HG03097 (cell line): ENCODE data around the gene YWHAG.
A peak's percentile ranks its signal among the peaks of the same experiment; 100 is the strongest.
"Not testable (repeated sequence)": the region's sequence is repeated elsewhere in the genome, so short reads cannot be mapped to it uniquely, and the experiment has no call there.

Experiments
- ATAC-seq: cut with Tn5 transposase; IDR thresholded peaks from one replicate; pipeline ENCODE4 v1.9.1; 2021; ENCODE audit not compliant: unreplicated experiment, low FRiP score

YWHAG gene

DNA sequence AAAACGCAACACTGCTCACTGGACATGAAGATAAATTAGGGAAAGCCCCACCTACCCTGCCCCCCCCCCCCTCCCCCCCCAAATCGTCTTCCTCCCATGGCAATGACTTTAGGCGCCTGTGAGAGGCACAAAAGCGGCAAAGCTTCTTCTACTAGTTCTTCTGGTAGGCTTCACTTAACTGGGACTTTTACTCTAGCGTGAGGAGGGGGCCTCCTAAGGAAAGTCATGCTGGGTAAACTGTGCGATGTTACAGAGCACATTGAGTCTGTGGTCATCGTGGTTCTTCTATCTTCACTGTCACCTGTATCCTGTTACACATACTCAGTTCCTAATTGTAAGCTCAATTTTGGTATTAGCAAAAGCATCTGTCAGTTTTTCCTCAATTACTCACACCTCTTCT is 31.2 kb downstream of the YWHAG start:
- ATAC-seq = no peak

DNA sequence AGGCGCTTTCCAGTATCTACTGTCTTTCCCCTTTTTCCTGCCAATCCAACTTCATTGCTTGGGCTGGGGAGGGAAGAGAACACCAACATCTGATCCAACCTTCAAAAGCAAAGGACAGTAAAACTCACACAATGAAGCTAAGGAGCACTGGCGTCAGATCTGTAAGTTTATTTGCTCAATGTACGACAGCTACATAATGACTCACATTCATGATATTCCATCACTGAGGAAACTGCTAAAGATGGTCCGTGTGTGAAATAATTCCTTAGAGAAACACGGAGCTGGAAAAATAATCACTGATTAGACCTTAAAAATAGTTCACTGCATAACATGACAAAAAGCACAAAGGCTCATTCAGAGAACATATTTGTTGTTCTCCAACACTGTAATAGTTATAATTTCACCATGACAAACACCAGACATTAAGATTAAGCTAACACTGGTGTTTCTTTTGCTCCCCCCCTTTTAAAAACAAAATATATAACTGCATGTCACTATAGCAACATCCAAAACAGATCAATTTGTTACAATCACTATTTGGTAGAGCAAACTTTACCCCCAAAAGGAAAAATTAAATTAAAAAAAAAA is 32.1 kb downstream of the YWHAG start:
- no peak for ATAC-seq

DNA sequence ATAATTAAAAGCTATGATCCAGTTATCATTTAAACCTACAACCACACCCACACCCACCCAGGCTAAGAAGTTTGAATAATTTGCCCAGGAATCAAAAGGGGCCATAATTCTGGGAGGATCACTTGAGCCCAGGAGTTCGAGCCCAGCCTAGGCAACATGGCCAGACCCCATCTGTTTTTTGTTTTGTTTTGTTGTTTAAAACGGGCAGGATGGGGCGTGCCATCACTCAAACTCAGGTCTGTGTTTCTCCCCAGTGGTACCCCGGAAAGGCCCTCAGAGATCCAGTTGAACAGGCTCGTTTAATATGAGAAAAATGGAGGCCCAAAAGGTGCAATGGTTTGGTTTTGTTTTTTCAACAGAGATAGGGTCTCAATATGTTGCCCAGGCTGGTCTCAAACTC is 33.0 kb downstream of the YWHAG start:
- no peak for ATAC-seq

DNA sequence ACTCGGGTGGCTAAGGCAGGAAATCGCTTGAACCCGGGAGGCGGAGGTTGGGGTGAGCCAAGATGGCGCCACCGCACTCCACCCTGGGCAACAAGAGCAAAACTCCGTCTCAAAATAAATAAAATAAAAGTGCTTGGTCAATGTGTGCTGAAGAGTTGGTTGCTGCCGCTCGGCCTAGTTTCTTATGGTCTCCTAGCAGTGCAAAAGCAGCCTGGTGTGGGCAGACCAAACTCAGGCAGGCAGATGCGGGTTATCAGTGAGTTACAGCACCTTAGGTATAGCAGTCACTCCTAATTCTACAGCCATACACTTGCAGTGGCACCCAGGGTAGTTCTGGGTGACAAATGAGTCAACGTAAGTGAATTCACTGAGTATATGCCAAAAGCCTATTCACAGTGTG is 33.7 kb downstream of the YWHAG start:
- ATAC-seq = no peak

DNA sequence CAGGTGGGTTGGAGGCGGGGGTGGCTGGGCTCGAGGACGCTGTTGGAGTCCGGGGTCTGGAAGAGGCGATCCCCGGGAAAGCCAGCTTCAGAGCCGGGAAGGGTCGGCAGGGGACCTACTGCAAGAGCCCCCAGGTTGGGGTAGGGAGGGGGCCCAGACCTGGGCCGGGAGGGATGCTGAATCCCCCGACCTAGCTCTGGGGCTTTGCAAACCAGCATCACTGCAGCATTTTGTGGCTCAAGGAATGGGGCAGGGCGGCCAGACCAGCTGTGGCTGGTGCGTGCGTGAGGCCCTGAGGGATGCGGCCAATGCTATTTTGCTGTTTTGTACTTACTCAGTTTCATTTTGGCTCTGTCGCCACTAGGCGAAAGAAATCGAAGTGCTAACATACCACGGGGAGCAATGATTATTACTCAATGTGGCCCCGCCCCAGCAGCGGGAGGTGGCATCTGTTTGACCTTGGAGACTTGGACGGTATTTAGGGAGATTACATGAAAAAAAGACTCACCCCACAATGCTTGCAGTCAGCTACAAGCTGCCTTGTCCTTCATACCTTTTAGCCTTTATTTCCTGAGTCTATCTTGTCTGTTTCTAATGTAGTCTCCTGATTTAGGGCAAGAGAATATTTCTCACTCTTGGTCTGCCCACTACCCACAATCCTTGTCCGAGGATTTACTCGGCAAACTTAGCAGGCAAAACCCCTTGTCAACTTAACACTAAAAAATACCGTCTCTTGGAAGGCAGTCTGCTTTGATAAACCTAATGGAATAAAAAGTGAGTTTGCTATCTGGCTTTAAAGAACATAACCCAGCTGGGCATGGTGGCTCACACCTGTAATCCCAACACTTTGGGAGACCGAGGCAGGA is 40.1 kb downstream of the YWHAG start:
- peak; percentile 40 for ATAC-seq

DNA sequence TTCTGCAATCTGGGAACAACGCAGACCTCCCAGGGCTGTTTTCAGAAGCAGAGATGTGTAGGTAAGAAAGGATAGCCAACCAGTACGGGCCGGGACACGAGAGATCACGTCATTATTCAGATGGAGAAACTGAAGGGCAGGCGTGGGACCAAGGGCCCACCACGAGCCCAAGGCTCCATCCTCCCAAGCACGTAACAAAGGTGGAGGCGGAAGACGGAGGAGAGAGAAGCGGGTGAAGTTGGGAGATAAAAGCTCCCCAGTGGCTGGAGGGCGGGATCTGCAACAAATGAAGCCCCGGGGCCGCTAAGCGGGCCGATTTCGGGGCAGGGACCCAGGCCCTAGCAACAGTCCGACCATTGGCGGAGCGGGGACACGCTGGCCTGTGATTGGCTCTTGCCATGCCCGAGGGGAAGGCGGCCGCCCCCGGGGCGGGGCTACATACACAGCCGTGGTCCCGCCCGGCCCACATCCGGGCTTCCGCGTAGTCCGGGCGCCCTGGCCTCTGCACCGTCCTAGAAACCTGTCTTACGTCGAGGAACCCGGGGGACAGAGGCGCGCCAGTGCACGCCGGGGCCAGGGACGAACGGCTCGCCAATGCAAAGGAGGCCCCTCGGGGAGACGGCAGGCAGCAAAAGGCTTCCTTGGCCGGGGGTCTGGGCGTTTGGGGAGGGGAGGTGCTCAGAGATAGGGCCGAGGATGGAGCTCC is 40.9 kb downstream of the YWHAG start:
- peak; percentile 93 for ATAC-seq

DNA sequence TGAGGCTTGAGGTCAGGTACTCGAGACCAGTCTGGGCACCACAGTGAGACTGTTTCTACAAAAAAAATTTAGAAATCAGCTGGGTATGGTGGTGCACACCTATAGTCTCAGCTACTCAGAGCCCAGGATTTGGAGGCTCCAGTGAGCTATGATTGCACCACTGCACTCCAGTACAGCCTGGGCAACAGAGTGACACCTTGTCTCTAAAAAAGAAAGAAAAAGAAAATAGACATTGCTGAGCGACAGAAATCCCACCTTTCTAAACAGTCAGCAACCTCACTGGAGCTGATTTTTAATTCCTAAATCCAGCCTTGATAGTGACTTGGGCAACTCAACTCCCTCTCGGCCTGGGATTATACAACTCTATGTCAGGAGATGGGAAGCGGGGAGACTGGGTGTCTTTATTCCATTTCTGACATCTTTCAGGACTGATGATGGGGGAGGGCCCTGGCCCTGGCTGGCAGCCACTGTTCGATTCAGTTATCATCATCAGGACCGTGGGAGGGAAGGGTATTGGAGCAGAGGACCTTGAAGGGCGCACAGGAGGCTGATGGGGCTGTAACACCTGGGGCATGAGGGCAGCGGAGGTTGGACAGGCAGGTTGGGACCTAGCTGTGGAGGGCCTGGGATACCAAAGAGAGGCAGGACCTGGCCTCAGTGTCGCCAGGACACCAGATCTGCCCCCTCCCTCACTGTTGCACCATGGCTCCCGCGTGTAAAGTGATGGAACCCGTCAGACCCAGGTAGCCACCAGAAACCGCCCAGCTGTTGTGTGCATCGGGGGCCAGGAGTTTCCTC is 41.6 kb downstream of the YWHAG start:
- no peak for ATAC-seq

DNA sequence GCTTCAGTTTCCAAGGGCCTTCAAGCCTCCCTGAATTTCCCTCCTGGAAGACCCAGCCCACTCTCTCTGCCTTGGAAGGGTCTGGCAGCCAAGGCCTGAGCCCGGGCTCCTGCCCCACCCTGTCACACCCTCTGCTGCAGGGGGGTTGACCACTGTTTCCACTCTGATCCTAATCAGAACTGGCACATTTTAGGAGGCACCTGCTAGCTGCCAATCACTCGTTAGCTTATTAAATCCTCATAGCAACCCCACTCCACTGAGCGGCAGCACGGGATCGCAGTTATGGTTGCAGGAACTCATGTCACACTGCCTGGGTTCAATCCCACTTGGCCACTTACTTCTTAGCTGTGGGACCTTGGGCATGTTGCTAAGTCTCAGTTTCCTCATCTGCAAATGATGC is 43.4 kb downstream of the YWHAG start:
- ATAC-seq = no peak

DNA sequence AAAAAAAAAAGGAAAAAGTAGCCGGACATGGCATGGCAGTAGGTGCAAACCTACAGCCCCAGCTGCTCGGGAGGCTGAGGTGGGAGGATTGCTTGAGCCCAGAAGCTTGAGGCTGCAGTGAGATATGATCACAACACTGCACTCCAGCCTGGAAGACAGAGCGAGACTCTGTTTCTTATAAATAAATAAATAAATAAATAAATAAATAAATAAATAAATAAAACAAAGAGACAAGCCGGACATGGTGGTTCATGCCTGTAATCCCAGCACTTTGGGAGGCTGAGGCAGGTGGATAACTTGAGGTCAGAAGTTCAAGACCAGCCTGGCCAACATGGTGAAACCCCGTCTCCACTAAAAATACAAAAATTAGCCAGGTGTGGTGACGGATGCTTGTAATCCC is 44.1 kb downstream of the YWHAG start:
- ATAC-seq = not testable (repeated sequence)

DNA sequence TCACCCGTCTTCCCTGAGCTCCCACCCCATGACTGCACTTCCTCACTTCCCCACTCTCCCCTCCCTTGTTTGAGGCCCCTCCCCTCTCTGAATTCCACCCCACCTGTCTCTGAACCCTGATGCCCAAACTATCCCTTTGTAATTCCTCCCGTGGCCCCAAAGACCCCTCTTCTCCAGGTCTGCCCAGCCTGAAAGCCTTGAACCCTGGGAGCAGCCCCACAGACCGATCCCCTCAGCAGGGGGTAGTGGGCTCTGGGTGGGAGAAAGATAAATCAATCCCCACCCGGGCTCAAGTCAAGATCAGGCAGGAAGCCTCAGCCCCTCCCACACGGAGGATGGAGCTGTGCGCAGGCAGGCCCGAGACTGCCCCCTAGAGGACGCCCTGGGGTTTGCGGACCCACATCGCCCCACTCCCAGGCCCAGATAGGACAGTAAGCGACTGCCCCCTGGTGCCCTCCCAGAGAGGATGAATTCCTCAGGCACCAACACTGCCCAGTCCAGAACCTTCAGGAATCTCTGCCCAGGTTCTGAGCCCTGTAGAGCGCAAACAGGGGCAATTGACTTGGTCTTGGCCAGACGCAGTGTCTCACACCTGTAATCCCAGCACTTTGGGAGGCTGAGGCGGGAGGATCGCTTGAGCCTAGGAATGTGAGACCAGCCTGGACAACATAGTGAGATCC is 44.6 kb downstream of the YWHAG start:
- ATAC-seq = peak; percentile 44

DNA sequence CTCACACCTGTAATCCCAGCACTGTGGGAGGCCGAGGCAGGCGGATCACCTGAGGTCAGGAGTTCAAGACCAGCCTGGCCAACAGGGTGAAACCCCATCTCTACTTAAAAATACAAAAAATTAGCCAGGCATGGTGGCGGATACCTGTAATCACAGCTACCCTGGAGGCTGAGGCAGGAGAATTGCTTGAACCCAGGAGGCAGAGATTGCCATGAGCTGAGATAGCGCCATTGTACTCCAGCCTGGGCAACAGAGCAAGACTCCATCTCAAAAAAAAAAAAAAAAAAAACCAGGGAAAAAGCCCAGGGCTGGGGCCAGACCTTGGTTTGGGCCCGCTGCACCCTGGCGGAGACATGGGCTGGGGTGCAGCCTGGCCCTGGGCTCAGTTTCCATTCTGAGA is 47.0 kb downstream of the YWHAG start:
- not testable (repeated sequence) for ATAC-seq

DNA sequence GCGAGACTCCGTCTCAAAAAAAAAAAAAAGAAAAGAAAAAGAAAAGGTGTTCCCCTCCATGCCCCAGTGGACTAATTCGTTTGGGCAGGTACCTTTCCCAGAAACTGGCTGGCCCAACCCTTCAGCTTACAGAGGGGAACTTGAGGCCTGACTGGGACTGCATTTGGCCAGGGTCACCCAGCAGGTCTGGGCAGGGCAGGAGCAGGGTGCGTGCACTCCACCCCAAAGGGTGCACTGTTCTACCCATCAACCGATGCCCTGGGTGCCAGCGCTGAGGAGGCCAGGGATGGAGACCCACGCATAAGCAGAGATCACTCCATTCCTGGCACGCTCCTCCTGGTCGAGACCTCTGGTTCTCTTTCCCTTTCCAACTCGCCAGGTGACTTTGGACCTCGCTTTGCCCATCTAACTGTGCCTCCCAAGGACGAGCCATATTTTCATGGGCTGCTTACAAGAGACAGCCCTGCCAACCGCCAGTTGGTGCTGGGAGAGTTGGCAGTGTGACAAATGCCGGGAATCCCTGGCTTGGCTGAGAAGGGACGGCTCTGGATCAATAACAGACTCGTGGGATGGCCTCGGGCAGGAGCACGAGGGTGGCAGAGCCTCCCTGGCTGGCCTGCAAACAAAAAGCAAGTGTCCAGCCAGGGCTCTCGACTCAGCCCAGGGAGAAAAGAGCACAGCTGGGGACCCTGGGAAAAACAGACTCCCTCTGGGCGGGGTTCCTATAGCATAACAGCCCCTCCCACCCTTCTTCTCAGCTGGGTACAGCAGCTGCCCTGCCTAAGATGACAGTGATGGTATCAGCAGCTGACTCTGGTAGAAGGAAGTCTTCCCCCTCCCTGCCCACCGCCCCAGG is 48.5 kb downstream of the YWHAG start:
- no peak for ATAC-seq

DNA sequence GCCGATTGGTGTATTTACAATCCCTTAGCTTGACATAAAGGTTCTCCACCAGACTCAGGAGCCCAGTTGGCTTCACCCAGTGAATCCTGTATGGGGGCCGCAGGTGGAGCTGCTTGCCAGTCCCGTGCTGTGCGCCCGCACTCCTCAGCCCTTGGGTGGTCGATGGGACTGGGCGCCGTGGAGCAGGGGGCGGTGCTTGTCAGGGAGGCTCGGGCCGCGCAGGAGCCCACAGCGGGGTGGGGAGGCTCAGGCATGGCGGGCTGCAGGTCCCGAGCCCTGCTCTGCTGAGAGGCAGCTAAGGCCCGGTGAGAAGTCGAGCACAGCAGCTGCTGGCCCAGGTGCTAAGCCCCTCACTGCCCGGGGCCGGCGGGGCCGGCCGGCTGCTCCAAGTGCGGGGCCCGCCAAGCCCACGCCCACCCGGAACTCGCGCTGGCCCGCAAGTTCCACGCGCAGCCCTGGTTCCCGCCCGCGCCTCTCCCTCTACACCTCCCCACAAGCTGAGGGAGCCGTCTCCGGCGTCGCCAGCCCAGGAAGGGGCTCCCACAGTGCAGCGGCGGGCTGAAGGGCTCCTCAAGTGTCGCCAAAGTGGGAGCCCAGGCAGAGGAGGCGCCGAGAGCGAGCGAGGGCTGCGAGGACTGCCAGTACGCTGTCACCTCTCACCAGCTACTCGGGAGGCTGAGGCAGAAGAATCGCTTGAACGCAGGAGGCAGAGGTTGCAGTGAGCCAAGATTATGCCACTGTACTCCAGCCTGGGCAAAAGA is 49.3 kb downstream of the YWHAG start:
- not testable (repeated sequence) for ATAC-seq

DNA sequence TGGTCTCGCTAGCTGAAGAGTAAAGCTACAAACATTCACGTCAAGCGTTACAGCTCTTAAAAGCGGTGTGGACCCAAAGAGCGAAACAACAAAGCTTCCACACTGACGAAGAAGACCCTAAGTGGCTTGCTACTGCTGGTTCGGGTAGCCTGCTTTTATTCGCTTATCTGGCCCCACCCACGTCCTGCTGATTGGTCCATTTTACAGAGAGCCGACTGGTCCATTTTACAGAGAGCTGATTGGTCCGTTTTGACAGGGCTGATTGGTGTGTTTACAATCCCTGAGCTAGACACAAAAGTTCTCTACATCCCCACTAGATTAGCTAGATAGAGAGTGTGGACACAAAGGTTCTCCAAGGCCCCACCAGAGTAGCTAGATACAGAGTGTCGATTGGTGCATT is 49.9 kb downstream of the YWHAG start:
- ATAC-seq = not testable (repeated sequence)

DNA sequence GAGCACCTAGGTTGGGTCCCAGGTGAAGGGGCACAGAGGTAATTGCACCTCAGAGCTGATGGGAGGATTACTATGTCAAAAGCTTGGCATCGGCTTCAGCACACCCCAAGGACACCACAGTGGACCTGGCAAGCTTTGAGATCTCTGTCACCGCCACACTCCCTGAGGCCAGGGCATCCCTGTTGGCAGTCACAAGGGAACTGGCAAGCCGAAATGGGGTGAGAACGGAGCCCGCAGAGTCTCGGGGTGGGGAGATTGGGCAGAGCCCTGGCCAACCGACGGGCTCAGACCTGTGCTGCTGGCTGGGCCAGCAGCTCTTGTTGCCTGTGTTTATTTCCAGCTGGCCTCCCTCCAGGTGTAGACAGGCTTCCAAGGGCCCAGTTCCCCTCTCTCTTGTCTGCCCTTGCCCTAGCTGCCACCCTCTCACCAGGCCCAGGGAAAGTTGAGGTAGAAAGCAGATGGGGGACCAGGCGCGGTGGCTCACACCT is 53.9 kb downstream of the YWHAG start:
- no peak for ATAC-seq

DNA sequence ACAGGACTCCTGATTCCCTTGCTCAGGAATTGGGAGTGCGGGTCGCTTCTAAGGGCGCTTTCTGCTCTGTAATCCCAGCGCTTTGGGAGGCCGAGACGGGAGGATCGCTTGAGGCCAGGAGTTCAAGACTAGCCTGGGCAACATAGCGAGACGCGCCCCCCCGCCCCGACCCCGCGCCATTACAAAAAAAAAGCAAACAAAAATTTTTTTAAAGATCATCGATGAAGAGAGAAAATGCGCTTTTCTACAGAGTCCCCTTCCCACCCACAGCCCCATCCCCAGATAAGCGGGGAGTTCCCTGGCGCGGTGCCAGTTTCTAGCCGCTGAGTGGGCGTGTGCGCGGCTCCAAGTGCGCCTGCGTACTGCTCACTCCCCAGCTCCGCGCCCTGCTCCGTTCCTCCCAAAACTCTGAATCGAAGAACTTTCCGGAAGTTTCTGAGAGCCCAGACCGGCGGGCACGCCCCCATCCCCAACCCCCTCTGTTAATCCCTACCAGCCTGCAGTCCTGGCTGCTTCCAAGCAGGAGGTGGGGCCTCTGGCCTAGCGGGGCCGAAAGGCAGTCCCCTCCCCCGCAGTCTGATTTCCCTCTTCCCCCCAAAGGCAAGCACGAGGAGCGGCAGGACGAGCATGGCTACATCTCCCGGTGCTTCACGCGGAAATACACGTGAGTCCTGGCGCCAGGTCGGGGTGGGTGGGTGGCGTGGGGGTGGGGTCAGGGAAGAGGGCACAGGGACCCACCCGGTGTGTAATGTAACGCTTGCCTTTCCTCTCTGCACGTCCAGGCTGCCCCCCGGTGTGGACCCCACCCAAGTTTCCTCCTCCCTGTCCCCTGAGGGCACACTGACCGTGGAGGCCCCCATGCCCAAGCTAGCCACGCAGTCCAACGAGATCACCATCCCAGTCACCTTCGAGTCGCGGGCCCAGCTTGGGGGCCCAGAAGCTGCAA is 55.3 kb downstream of the YWHAG start:
- ATAC-seq = peak; percentile 48
